GM12878 (cell line): ENCODE measurements around the gene CDK5RAP1. TPM values are rescaled to one million over a fixed set of nuclear protein-coding genes. Genes with fewer than 3 reads are reported as not detected.

ENCODE experiments used
- ATAC-seq: fragments of 200-7000 bp; cut with Tn5 transposase; 3 replicates; pipeline ENCODE4 v1.9.1; 2020; ENCODE audit warnings: mild to moderate bottlenecking, moderate library complexity
- BruUV-seq: library from RNA; stranded (reverse); fragments of 400-500 nt; replicated peaks from 2 replicates; lab custom pipeline; 2021; lab: Mats Ljungman, UMichigan
- CTCF ChIA-PET: fragments of 300-600 bp; sonication (Branson Sonifier 250); formaldehyde crosslinking; extraction: SDS; loops from one replicate; lab custom pipeline; 2021; ENCODE audit warnings: inconsistent platforms; lab: Yijun Ruan, JAX
- POLR2A ChIA-PET: fragments of 350-600 bp; formaldehyde crosslinking; extraction: SDS; loops from one replicate; lab custom pipeline; 2021; ENCODE audit warnings: inconsistent platforms; lab: Charles Lee
- RAD21 ChIA-PET: fragments of 300-600 bp; sonication (Branson Sonifier 250); formaldehyde crosslinking; loops from one replicate; lab custom pipeline; 2023; ENCODE audit warnings: antibody characterized with exemption; ENCODE audit not compliant: unreplicated experiment; lab: Charles Lee
- SMC1A ChIA-PET: fragments of 300-600 bp; sonication (Branson Sonifier 250); formaldehyde crosslinking; loops from one replicate; lab custom pipeline; 2023; ENCODE audit not compliant: unreplicated experiment, uncharacterized antibody; lab: Charles Lee
- DNase-seq: peaks from one replicate; pipeline ENCODE4 v3.0.0-alpha.2; 2011; ENCODE audit warnings: low read depth, low spot score
- FAIRE-seq: peaks from 3 replicates; lab custom pipeline; 2011; peaks lifted over from hg19 to GRCh38; lab: Jason Lieb, UNC
- H2AFZ ChIP-seq: 2 replicates; pipeline ENCODE4 v1.6.0; 2011; ENCODE audit warnings: low read depth, low read length, control low read depth; ENCODE audit not compliant: control insufficient read depth
- H3K27ac ChIP-seq: 2 replicates; pipeline ENCODE4 v1.5.1; 2011; ENCODE audit warnings: control low read depth; ENCODE audit not compliant: control insufficient read depth, insufficient read depth
- H3K27me3 ChIP-seq, 2 experiments: replicated peaks in 1 of 2; 2 replicates each; pipeline versions ENCODE4 v1.6.0 to v1.6.1; 2011; ENCODE audit warnings: low read length in 1 of 2; ENCODE audit not compliant: control insufficient read depth in 2 of 2, insufficient read depth in 2 of 2
- H3K36me3 ChIP-seq, 2 experiments: 2 replicates each; pipeline ENCODE4 v1.5.1; 2011; ENCODE audit warnings: low read length in 1 of 2; ENCODE audit not compliant: control insufficient read depth in 2 of 2, insufficient read depth in 2 of 2
- H3K4me1 ChIP-seq: 2 replicates; pipeline ENCODE4 v1.6.1; 2011; ENCODE audit warnings: mild to moderate bottlenecking, low read length, moderate library complexity, mixed read lengths; ENCODE audit not compliant: control insufficient read depth, insufficient read depth
- H3K4me2 ChIP-seq: 2 replicates; pipeline ENCODE4 v1.6.0; 2011; ENCODE audit warnings: control low read depth; ENCODE audit not compliant: control insufficient read depth, insufficient read depth
- H3K4me3 ChIP-seq: fragments of 200-600 bp; sonication (generic); 2 replicates; pipeline ENCODE4 v1.5.1; 2016
- H3K79me2 ChIP-seq: 2 replicates; pipeline ENCODE4 v1.6.0; 2011; ENCODE audit warnings: low read length; ENCODE audit not compliant: control insufficient read depth, insufficient read depth
- H3K9ac ChIP-seq: 2 replicates; pipeline ENCODE4 v1.8.0; 2011; ENCODE audit warnings: low read length, control low read depth, mixed read lengths; ENCODE audit not compliant: control insufficient read depth, insufficient read depth
- H3K9me3 ChIP-seq: replicated peaks from 3 replicates; pipeline ENCODE4 v1.5.1; 2011; ENCODE audit warnings: mild to moderate bottlenecking, low read length; ENCODE audit not compliant: control insufficient read depth, insufficient read depth
- H4K20me1 ChIP-seq: 2 replicates; pipeline ENCODE4 v1.6.0; 2011; ENCODE audit not compliant: control insufficient read depth, insufficient read depth
- BCL11A ChIP-seq: IDR thresholded peaks from 2 replicates; pipeline ENCODE4 v1.6.1; 2011; ENCODE audit warnings: low read depth, low read length
- CTCF ChIP-seq, 3 experiments: IDR thresholded peaks in 2 of 3; conservative IDR thresholded peaks in 1 of 3; 2 replicates each; pipeline ENCODE4 v1.5.1; 2011; ENCODE audit warnings: low read depth in 3 of 3, low read length in 3 of 3, mild to moderate bottlenecking in 3 of 3, control low read depth in 2 of 3, moderate library complexity in 2 of 3, inconsistent platforms in 1 of 3, mixed read lengths in 1 of 3; ENCODE audit not compliant: control insufficient read depth in 2 of 3, insufficient read depth in 1 of 3; ENCODE audit errors: extremely low read depth in 1 of 3
- HCFC1 ChIP-seq: fragments of 150-350 bp; IDR thresholded peaks from 2 replicates; pipeline ENCODE4 v1.6.1; 2014; ENCODE audit warnings: low read length
- KDM1A ChIP-seq: fragments of 200-600 bp; sonication (generic); IDR thresholded peaks from 2 replicates; pipeline ENCODE4 v1.6.1; 2016; ENCODE audit warnings: borderline replicate concordance
- POLR2A ChIP-seq: IDR thresholded peaks from 2 replicates; pipeline ENCODE4 v1.6.1; 2011; ENCODE audit warnings: low read depth, mild to moderate bottlenecking, low read length
- RAD21 ChIP-seq: IDR thresholded peaks from 2 replicates; pipeline ENCODE4 v1.6.1; 2011; ENCODE audit warnings: mild to moderate bottlenecking, low read depth, low read length, moderate library complexity; ENCODE audit not compliant: insufficient read depth
- SIX5 ChIP-seq: IDR thresholded peaks from 2 replicates; pipeline ENCODE4 v1.6.1; 2011; ENCODE audit warnings: mild to moderate bottlenecking, low read depth, low read length, moderate library complexity; ENCODE audit not compliant: severe bottlenecking
- ZNF384 ChIP-seq: IDR thresholded peaks from 2 replicates; pipeline ENCODE4 v1.6.1; 2012; ENCODE audit warnings: low read depth, mild to moderate bottlenecking, low read length, improper control_type of control experiment, borderline replicate concordance
- WGBS: methylation state at CpG from one replicate; pipeline ENCODE4 v1.1.6; 2016; ENCODE audit warnings: low lambda C conversion rate; ENCODE audit not compliant: insufficient replicate concordance, insufficient coverage; ENCODE audit errors: missing lambda C conversion rate; 5-methylcytosine and 5-hydroxymethylcytosine counted together
- in situ Hi-C: fragments of 300-500 bp; cut with MboI; formaldehyde crosslinking; loops from 9 replicates; pipeline ENCODE4 v1.14.3; 2018; ENCODE audit warnings: mixed read lengths
- intact Hi-C: fragments of 100-400 bp; cut with micrococcal nuclease; formaldehyde crosslinking; loops from one replicate; pipeline ENCODE4 v1.14.2; 2022; ENCODE audit not compliant: unreplicated experiment
- polyA plus RNA-seq, 11 experiments: library from polyadenylated mRNA; depleted of rRNA in 4 of 11; unstranded in 6 of 11; stranded (reverse) in 5 of 11; fragments of >200 nt; fragmentation: Nextera tagmentation in 4 of 11; fragmentation: Illumina TruSeq in 1 of 11; extraction: Ambion mirVana in 4 of 11; extraction: Trizol in 1 of 11; gene quantifications; 1 replicate in 1 of 11; 2 replicates in 10 of 11; pipeline versions ENCODE4 v1.2.1 to v1.2.3, GENCODE V29; 2011 to 2016; ENCODE audit warnings: inconsistent platforms in 2 of 11, missing spikeins in 2 of 11, low read depth in 1 of 11
- total RNA-seq, 4 experiments: library from RNA; depleted of rRNA in 3 of 4; stranded (reverse); fragments of >200 nt in 3 of 4; fragmentation: Illumina TruSeq in 1 of 4; extraction: Trizol in 1 of 4; gene quantifications; 2 replicates each; pipeline versions ENCODE4 v1.2.1 to v1.2.3, GENCODE V29; 2013 to 2021
- TF ChIP-seq, protein P1 (sequence below): fragments of 450-650 bp; IDR thresholded peaks from 2 replicates; pipeline ENCODE4 v1.6.1; 2017; ENCODE audit warnings: antibody characterized with exemption, mild to moderate bottlenecking, moderate library complexity

The CDK5RAP1 gene
- total and polyA plus RNA-seq, 10 of the 15 experiments (the other 5 are each of a cell fraction or from before 2014, with no cell fraction given) = 30.4 to 67.6 (median 38.8) TPM

GRCh38 chr20:33418033-33418432, 16.7 kb upstream of the CDK5RAP1 start:
- RAD21 ChIA-PET = interaction anchor here (0.6 kb wide), 1 partner anchor 26 kb away, joined by 4 read pairs; no protein-coding TSS in a partner anchor
- no peak overlapping the region for H2AFZ ChIP-seq
- H3K9ac ChIP-seq = no peak overlapping the region
- SMC1A ChIA-PET = no interaction called here
- no peaks in the 10 kb centered on the region for H4K20me1 ChIP-seq
- in situ Hi-C loops = no loop called here
- H3K27ac ChIP-seq = no peak overlapping the region
- H3K4me3 ChIP-seq = no peak overlapping the region
- 0 out of 3 replicates have a peak, but pooled peaks have one; percentile 31 for ATAC-seq
- no peaks in the 10 kb centered on the region for H3K27me3 ChIP-seq
- intact Hi-C loops = no loop called here
- DNase-seq = no peak
- no peaks in the 10 kb centered on the region for H3K36me3 ChIP-seq
- H3K4me1 ChIP-seq = no peaks in the 10 kb centered on the region
- H3K4me2 ChIP-seq = no peak overlapping the region
- POLR2A ChIA-PET = interaction anchor here (0.6 kb wide), 1 partner anchor 50 kb away, joined by 8 read pairs; no protein-coding TSS in a partner anchor
- H3K79me2 ChIP-seq = no peaks in the 10 kb centered on the region
- no peaks in the 10 kb centered on the region for H3K9me3 ChIP-seq
- FAIRE-seq = no peak
- 100% methylated on average over 2 of the region's 3 CpGs for WGBS
- peak; percentile 36 for TF ChIP-seq SIX5
- TF ChIP-seq KDM1A = no peak
- TF ChIP-seq HCFC1 = peak; percentile 38; the same call in 1 of the 2 replicates
- peak; percentile 36; the same call in 1 of the 2 replicates for TF ChIP-seq ZNF384
- no peak for TF ChIP-seq POLR2A
- CTCF ChIA-PET = interaction anchor here (1.0 kb wide), 1 partner anchor 17 kb away, joined by 3 read pairs; the partner anchor contains the start of gene CDK5RAP1
- no TSS peak for BruUV-seq

DNA sequence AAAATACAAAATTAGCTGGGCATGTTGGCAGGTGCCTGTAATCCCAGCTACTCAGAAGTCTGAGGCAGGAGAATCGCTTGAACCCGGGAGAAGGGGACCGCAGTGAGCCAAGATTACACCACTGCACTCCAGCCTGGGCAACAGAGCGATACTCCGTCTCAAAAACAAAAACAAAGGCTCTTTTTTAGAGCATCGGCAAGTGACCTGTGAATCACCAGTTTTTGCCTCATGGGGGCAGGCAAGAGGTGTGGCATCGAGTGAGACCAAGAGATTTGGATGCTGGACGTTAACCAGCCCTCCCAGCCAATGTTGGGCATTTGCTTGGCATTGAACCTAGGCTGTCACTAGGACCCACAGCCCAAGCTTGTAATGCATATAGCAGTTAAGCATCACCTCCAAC, 14.6 kb upstream of the CDK5RAP1 start:
- Histone ChIP-seq H3K4me2 (no peak overlapping the region), H3K27me3 (no peaks in the 10 kb centered on the region), H3K27ac (no peak overlapping the region), H4K20me1 (no peaks in the 10 kb centered on the region), H3K79me2 (no peaks in the 10 kb centered on the region), H3K9me3 (no peaks in the 10 kb centered on the region), H3K4me3 (no peak overlapping the region), H3K9ac (no peak overlapping the region), H2AFZ (no peak overlapping the region), H3K36me3 (no peaks in the 10 kb centered on the region), H3K4me1 (no peaks in the 10 kb centered on the region)
- no peak for FAIRE-seq
- TF ChIP-seq, protein P1, sequence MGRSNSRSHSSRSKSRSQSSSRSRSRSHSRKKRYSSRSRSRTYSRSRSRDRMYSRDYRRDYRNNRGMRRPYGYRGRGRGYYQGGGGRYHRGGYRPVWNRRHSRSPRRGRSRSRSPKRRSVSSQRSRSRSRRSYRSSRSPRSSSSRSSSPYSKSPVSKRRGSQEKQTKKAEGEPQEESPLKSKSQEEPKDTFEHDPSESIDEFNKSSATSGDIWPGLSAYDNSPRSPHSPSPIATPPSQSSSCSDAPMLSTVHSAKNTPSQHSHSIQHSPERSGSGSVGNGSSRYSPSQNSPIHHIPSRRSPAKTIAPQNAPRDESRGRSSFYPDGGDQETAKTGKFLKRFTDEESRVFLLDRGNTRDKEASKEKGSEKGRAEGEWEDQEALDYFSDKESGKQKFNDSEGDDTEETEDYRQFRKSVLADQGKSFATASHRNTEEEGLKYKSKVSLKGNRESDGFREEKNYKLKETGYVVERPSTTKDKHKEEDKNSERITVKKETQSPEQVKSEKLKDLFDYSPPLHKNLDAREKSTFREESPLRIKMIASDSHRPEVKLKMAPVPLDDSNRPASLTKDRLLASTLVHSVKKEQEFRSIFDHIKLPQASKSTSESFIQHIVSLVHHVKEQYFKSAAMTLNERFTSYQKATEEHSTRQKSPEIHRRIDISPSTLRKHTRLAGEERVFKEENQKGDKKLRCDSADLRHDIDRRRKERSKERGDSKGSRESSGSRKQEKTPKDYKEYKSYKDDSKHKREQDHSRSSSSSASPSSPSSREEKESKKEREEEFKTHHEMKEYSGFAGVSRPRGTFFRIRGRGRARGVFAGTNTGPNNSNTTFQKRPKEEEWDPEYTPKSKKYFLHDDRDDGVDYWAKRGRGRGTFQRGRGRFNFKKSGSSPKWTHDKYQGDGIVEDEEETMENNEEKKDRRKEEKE = no peak
- TF ChIP-seq BCL11A = no peak
- TF ChIP-seq RAD21 = peak; percentile 46
- TF ChIP-seq CTCF (IDR thresholded peaks at IDR 0.05 in 2 of 3, conservative IDR thresholded peaks at IDR 0.05 in 1 of 3; ENCODE audit: control insufficient read depth in 2 of 3, extremely low read depth in 1 of 3, insufficient read depth in 1 of 3, low read depth in 3 of 3, low read length in 3 of 3) = peak; percentile 24 to 44 (median 26); a peak in 4 of 6 replicates
- in situ Hi-C loops (no loop called here), intact Hi-C loops (no loop called here)
- BruUV-seq = no TSS peak
- DNase-seq = no peak
- POLR2A ChIA-PET = no interaction called here
- ATAC-seq = peak; percentile 49
- CTCF ChIA-PET = interaction anchor here (0.6 to 0.9 kb wide), 2 partner anchors 252 to 833 kb away, joined by 3 to 5 read pairs; no protein-coding TSS in a partner anchor
- WGBS = 62% methylated on average over 8 of the region's 8 CpGs
- RAD21 ChIA-PET = no interaction called here
- SMC1A ChIA-PET = interaction anchor here (0.6 kb wide), 1 partner anchor 28 kb away, joined by 3 read pairs; no protein-coding TSS in a partner anchor
